Vagina (tissue), 2 donors: Measurements from ENCODE around the gene FBXO48.

Source experiments
- POLR2A ChIP-seq, 2 donors: fragments of 450-650 bp; IDR thresholded peaks; one replicate each; pipeline ENCODE4 v1.6.1; 2017; ENCODE audit warnings: antibody characterized with exemption in 2 of 2, mild to moderate bottlenecking in 2 of 2, moderate library complexity in 2 of 2
- TF ChIP-seq, protein P1 (sequence below), 3 experiments: fragments of 450-650 bp in 2 of 3; fragments of 200-600 bp in 1 of 3; sonication (generic) in 1 of 3; IDR thresholded peaks; one replicate each; pipeline ENCODE4 v1.5.1; 2017 to 2019; ENCODE audit warnings: antibody characterized with exemption in 3 of 3, mild to moderate bottlenecking in 2 of 3, moderate library complexity in 2 of 3

DNA sequence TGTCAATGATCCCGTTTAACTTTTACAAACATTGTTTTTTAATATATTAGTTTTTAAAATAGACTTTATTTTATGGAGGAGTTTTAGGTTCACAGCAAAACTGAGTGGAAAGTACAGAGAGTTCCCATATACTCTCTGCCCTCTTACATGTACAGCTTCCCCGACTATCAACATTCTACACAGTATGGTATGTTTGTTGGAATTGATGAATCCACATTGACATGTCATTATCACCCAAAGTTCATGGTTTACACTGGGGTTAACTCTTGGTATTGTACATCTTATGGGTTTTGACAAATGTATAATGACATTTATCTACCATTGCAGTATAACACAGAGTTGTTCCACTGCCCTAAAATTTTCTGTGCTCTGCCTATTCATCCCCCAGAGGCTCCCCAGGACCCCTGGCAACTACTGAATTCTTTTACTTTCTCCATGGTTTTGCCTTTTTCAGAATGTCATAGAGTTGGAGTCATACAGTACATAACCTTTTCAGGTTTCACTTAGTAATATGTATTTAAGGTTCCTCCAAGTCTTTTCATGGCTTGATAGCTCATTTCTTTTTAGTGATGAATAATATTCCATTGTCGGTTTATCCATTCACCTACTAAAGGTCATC, 5.8 kb upstream of the FBXO48 start:
- TF ChIP-seq, protein P1, sequence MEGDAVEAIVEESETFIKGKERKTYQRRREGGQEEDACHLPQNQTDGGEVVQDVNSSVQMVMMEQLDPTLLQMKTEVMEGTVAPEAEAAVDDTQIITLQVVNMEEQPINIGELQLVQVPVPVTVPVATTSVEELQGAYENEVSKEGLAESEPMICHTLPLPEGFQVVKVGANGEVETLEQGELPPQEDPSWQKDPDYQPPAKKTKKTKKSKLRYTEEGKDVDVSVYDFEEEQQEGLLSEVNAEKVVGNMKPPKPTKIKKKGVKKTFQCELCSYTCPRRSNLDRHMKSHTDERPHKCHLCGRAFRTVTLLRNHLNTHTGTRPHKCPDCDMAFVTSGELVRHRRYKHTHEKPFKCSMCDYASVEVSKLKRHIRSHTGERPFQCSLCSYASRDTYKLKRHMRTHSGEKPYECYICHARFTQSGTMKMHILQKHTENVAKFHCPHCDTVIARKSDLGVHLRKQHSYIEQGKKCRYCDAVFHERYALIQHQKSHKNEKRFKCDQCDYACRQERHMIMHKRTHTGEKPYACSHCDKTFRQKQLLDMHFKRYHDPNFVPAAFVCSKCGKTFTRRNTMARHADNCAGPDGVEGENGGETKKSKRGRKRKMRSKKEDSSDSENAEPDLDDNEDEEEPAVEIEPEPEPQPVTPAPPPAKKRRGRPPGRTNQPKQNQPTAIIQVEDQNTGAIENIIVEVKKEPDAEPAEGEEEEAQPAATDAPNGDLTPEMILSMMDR (IDR thresholded peaks at IDR 0.05), result no peak
- no peak for TF ChIP-seq POLR2A (IDR thresholded peaks at IDR 0.05)
